Femur (tissue), 1 donor: Measurements from ENCODE around the gene DNAH6.
"Not testable (repeated sequence)": the region's sequence is repeated elsewhere in the genome, so short reads cannot be mapped to it uniquely, and the experiment has no call there.

ENCODE experiments used
- DNase-seq: peaks from one replicate; pipeline ENCODE4 v3.0.0-alpha.2; 2017

DNAH6 gene

DNA sequence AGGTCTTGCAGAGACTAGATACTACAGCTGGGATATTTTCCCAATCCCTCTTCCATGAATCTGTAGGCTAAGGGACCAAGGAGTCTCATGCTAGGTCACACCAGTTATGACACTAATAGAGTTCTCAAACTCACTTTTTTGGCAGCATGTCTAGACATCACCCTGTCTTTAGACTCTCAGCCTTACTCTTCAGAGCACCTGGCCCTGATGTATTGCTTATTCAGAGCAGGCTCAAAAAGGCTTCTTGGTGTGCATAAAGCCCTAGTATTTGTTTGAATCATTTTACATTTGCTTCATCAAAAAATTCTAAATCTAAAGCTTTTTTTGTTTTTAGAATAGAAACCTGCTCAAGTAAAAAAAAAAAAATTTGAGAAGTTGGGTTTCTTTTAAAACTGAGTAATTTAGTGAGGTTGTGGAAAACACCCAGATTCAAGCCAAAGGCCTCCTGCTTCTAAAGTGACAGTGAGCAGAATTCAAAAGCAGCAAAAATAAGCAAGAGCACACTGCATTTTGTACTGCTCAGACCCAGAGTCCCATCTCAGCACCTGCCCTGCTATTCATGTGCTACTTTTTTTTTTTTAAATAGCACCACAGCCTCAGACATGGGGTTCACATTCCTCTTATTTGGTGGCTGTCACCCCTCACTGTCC lies 18.0 kb upstream of the DNAH6 start:
- no peak for DNase-seq

DNA sequence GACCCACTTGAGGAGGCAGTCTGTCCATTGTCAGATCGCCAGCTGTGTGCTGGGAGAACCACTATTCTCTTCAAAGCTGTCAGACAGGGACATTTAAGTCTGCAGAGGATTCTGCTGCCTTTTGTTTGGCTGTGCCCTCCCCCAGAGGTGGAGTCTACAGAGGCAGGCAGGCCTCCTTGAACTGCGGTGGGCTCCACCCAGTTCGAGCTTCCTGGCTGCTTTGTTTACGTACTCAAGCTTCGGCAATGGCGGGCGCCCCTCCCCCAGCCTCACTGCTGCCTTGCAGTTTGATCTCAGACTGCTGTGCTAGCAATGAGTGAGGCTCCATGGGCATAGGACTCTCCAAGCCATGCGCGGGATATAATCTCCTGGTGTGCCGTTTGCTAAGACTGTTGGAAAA lies 5.3 kb upstream of the DNAH6 start:
- DNase-seq = not testable (repeated sequence)

DNA sequence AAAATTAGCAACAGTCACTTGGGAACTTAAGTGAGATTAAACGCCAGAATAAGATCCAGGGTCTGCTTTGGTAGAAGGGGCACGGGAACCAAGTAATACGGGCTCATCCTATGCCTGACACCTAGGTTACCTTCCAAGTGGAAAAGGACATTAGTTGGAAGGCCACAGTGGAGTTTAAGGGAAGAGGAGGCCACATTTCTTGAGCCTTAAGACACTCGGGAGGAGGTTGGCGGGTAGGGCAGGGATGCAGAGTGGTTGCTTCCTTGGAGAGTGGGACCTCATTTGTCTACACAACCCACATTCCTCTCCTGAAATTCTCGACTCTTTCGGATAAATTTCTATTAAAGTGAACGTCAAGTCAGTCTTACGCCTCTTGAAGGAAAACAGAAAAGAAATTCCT lies 510 bp upstream of the DNAH6 start:
- no peak for DNase-seq

DNA sequence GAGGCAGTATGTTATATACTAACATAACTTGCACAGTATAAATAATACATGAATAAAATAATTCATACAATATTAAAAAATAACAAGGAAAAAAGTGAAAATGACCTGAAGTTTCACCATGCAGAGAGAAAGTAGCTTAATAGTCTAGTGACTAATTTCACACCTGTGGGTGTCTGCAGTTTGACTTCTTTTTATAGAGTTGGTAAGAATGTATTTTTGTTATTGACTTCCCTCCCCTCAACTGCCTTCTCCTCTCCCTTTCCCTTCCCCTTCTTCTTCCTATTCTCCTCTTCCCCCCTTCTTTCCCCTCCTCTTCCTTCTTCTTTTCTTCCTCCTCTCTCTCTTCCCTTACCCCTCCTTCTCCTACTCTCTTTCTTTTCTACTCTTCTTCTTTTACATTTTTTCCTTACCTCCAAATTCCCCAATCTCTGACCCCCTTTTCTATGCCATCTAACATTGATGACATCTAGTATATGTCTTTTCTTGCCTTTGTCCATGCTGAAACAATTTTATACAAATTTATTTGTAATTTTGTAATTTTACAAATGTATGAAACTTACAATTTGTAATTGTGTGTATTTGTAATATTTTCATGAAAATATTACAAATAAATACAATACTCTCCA lies 3.1 kb downstream of the DNAH6 start:
- DNase-seq = no peak

DNA sequence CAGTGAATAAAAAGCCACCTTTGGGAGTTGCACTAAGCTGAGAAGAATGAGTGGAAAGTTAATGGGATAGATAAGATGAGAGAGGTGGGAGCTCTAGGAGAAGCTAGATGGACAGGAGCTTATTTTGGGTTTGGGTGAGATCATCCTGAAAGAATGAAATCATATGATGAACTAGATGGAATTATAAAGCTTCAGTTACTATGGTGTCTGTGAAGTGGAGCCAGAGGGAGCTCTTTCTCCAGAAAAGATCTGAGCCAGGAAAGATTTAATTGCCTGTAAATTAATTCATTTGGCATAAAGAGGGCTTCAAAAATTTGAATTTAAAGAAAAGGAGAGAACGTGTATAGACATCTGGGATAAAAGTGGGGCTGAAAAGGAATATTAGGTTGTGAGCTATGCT lies 10.3 kb downstream of the DNAH6 start:
- DNase-seq = no peak

DNA sequence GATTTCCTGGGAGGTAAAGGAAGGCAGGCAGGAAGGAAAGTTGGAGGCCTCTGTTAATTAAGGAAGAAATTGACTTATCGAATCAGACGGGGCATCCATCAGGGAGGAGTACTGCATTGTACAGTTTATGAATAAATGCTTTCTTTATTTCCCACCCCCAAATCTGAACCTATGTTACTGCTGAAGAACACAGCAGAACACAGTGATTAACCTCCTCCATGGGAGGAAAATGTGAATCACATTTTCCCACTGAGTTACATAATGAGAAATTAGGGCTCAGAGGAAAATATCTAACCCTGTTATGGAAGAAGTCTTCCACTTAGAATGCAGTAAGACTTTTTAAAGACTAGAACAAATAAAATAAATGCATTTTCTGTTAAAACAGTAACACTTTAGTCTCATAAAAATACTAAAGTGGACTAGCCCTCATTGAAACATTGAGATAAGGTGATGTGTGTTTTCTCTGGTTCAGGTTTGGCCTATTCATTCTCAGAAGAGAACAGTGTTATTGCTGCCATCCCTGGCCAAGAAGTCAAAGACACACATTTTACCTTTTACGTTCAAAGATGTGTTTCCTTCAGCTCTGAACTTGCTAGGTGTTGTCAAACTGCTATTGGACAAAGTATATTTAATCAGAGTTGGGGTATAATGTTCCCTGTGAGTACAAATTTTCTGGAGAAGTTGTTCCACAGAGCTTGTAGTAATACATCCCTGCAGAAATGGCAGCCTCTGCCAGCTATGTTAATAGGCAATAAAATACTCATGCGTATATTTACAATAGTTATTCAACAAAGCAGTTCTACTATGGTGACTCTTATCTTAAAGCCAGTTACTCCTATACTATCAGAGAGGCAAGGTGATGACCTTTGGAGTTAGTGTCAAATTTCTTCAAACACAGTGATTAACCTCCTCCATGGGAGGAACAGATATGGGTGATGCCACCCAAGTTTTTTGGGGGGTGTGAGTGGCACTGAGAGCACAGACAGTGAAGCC lies 11.1 kb downstream of the DNAH6 start:
- no peak for DNase-seq

DNA sequence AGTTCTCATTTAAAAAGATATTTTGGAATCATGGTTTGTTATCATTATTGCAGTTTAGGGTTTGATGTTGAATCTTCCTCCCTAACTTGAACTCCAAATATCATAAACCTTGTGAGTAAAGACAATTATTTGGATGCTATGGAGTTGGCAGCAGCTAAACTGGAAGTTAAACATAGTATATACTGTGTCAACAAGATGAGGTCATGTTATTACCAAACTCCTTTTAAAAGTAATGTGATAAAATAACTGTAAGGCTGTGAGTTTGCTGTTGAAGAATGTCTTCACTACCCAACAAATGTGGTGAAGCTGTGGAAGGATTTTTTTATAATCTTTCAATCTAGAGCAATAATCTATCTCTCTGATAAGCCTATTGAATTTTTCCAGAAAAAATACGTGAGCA lies 16.0 kb downstream of the DNAH6 start:
- DNase-seq = no peak

DNA sequence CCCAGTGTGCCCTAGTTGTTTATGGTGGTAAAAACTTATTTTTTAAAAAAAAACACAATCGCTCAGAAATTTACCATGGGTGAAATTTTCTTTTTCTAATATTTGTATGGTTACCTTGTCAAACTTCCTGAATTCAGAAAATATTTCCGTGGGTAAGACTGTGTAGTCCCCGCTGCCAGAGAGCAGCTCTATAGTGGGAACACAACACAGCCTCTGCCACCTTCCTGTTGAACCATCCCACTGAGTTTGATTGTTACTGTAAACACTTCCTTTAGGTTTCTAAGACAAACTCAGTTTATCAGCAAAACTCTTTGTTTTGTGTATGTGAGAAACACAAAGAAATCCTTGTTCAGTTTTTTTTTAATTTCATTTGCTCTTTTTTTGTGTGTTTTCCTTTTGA lies 17.9 kb downstream of the DNAH6 start:
- DNase-seq = no peak

DNA sequence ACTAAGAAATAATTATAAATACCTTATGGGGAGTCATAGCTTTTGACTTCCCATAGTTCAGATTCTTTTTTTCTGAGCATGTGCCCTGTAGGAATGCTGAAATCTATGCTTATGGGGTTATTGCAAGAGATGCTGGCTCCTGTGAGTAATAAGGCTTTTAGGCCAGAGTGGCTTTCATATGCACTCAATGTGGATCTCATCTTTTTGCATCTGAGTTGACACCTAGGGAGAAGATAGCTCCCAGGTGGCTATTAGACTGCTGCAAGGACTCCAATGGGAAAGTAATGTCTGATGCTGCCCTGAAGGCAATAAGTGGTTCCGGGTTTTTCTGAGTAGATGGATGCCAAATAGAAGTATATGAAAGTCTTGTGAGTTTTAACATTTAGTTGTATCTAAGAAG lies 21.0 kb downstream of the DNAH6 start:
- no peak for DNase-seq

DNA sequence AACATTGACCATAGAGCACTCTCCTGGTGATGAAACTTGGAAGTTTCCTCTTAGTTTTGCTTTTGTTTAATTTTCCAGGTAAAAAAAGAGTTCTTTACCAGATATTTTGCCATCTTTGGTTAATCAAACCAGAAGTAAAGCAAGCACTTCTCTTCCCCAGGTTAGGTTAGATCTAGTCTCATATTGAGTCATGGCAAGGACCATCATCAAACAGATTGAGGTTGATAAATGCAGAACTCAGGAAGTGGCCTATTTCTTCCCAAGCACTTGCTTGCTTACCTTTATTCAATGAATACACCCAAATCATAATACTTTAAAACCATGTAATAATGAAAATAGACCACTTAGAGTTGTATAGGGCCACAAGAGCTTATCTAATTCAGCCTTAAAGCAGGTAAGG lies 23.4 kb downstream of the DNAH6 start:
- no peak for DNase-seq

DNA sequence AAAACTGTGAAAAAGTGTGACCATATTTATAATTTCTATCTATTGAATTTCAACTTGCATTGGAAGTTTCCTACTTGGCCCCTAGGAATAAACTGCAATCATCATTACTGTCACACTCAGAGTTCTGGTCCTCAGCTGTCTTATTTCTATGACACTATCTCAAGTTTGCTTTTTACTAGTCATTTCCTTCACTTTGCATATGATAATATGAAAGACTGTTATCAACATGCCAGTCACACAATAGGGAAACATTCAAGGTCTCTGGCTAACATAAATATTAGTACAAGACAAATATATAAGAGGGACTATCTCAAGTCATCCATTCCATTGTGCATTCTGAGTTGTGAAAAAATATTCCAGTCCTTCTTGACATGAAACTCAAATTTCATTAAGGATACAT lies 28.7 kb downstream of the DNAH6 start:
- no peak for DNase-seq

DNA sequence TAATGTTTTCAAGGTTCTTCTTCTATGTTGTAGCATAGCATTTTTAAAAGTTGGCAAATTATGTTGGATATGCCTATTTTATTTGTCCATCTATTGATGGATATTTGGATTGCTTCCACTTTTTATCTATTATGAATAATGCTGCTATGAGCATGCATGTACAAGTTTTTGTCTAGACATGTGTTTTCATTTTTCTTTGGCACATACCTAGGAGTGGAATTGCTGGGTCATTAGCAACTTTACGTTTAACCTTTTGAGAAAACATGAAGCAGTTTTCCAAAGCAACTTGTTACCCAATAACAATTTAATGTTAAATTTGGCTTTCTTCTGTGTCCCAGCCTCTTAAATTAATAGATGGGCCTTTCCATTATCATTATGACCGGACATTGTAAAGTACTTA lies 30.3 kb downstream of the DNAH6 start:
- DNase-seq = no peak

DNA sequence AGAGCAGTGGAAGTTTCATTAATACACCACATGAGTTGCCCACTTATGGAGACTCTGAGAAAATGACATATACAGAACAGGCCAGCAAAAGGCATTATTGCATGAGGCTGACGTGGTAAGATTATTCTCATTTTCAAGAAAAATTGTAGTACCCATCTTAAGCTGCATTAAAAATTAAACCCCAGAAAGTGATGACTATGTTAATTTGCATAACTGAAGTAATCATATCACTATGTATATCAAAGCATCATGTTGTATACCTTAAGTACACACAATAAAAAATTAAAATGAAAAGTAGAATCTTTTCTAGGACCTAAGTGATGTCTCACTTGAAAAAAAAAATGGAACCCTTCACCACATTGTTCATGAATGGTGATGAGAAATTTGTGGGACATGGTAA lies 32.0 kb downstream of the DNAH6 start:
- no peak for DNase-seq

DNA sequence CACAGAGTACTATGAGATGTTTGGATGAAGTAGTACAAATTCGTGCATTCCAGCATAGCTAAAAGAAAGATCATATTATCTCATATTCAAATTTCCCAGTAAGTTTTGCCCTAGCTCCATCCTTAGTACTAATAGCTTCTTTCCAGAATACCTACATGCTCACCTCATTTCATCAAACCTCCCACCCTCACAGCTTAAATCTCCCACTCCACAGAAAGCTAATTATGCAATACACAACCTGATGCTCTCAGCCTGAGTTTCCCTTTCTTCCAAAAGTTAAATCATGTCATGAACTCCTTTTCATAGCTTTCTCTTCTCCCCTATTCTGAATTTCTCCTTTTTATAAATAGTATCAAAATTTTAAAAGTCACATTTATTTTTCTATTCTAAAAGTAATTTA lies 34.6 kb downstream of the DNAH6 start:
- DNase-seq = no peak

DNA sequence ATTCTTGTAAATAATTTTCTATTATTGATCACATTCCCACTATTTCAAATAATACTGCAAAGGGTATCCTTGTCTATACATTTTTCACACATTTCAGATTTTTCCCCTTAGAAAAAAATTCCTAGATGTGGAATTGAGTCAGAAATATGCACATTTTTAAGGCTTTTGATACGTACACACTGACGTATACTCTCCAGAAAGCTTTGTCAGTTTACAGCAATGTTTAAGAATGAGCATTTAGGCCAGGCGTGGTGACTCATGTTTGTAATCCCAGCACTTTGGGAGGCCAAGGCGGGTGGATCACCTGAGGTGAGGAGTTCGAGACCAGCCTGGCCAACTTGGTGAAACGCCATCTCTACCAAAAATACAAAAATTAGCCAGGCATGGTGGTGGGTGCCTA lies 35.2 kb downstream of the DNAH6 start:
- DNase-seq = not testable (repeated sequence)

DNA sequence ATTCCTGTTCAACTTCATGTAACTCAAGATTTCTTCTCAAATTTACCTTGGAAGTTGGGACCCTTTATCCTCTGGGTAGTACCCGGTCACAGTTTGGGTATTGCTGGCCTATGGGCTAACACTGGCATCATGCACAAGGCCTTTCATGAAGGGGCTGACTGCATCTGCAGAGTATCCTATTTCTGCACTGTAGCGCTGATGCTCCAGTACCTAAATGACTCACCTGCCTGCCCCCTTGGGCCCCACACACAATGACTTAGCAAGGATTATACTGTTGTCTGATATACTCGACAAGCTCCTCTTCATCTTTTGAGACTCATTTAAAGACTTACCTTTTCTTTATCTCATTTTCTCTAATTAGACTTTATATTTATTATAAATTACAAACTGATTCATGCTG lies 39.9 kb downstream of the DNAH6 start:
- DNase-seq = no peak

DNA sequence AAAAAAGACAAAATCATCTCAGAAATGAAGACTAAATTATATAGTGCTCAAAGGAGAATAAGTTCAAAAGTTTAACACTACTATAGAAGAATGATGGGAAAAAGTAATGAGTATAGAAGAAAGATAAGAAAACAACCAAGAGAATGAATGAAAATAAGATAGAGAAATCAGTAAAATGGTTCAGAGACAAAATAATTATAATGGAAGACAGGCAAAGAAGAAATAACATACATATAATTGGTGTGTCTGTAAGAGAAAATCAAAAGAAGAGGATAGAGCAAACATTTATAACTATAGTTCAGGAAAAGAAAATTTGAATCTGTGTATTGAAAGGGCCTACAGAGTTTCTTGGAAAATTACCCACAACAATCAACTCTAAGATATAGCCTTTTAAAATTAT lies 43.5 kb downstream of the DNAH6 start:
- DNase-seq = no peak

DNA sequence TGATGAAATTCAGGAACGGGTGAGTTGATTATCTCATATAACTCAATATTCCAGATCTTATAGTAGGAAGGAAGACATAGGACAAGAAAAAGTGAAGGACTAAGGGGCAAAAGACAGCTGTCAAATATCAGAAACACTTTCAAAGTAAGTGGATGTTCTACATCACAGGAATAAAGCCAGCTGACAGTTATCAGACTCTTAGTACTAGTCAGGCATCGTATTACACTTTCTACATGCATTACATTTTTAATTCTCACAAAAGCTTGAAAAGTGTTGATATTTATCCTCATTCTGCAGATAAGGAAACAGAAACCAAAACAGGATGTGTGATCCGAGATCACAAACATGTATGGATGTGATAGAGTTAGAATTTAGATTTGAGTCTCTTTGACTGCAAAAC lies 63.4 kb downstream of the DNAH6 start:
- DNase-seq = no peak

DNA sequence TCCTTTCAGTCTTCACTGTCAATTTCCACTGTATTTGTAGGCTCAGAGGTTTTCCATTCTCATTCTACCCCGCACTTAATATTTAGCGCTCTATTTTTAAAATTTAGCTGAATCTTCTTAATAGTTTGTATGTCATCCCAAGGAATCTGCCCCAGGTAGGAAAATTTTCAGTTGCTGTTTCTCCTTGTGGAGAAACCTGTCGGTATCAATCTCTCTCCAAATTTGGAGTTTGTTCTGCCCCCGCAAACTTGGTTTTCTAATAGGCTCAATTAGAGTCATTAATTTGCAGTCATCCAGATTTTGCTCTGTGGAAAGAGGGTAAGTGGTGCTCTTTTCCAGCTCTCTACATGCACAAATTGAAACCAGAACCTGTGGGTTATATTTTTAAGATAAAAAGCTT lies 87.6 kb downstream of the DNAH6 start:
- DNase-seq = no peak

DNA sequence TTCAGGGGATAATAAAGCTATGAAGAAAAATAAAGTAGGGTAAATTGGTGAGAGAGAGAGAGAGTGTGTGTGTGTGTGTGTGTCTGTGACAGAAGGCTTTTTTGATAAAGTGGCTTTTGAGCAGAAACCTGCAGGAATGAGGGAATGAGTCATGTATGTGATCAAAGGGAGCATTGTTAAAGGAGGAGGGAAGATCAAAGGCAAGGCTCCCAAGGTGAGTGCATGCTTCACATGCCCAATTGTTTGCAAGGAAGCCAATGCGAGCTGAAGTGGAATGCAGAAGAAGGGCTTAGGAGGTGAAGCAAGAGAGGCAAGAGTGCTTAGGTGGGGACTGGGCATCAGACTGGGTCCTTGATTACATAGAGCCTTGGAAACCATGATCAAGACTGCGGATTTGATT lies 96.8 kb downstream of the DNAH6 start:
- no peak for DNase-seq

DNA sequence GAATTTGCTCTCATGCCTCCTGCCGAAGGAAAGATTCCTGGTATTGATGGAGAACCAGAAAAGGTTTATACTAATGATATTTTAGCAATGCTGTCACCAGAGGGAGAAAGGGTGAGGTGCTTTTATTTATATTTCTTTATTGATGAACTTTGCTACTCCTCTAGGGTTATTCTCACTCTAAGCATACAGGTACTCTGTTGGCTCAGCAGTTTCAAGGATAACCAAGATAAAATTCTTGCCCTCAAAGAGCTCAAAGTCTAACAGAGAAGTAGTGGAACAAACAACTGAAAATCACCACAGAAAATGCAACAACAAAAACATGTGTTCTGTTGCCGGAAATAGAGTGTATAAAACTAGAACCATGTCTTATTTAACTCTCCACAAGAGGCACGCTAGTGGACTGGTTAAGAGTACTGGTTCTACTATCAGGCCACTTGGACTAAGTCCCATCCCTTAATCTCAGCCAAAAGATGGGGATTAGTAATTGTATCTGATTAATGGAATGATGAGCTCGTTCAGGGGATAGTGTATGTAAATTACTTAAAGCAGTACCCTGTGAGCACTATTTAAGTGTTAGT lies 103.6 kb downstream of the DNAH6 start:
- no peak for DNase-seq

DNA sequence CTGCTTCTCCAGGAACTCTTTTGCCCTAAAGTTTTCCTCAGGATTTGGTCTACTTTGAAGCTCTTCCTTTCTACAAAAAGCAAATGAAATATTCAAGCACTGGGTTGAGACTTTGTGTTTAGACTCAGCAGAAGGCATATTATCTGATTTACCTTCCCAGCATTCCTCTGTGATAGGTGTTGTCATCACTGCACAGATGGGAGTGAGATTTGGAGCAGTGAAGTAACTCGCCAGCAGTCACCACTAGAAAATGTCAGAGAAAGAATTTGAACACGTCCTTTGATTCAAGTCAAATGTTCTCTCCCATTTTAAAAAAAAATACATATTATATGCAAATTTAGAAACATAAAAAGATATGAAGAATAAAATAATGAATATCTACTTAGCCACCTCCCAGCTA lies 112.2 kb downstream of the DNAH6 start:
- DNase-seq = no peak

DNA sequence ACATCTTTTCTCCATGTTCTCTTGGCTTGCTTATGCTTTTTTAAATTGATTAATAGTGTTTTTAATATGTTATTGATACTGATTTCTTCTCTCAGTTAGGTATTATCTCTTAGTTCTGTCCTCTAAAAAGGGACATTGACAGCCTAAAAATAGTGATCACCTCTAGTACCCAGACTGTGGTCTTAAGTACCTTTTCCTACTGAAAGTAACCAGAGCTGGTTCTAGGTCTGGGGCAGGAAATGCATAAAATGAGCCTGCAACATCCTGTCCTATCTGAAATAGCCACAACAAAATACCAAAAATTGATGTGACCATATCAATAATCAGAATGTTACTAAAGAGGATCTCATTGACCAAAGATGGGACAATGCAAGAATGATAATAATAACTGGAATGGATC lies 113.3 kb downstream of the DNAH6 start:
- no peak for DNase-seq

DNA sequence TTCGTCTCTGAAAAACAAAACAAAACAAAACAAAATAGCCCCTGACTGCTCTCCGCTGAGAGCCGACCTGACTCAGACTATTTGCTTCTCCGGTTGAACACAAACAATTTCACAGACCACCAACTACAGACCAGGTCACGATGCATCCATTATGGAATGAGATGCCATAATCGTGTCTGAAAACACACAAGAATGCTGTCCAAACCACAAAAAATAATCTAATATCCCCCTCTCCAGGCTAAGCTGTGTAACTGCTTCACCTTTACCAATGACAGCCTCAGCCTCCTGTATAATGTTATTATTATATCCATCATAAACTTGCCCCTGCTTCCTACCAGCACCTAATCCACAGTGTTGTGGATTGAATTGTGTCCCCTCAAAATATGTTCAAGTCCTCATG lies 114.7 kb downstream of the DNAH6 start:
- DNase-seq = no peak
